SK-MEL-5 (cell line): Measurements from ENCODE around the gene SHROOM1. TPM values are rescaled to one million over a fixed set of nuclear protein-coding genes. Genes with fewer than 3 reads are reported as not detected.

Source experiments
- DNase-seq: peaks from one replicate; pipeline ENCODE4 v3.0.0-alpha.2; 2016; ENCODE audit warnings: low read depth, low spot score
- in situ Hi-C: cut with HindIII; loops from 2 replicates; pipeline ENCODE4 v1.10.0; 2016; ENCODE audit warnings: low sequenced_read_pairs, high pct_unique_total_duplicates, low pct_unique_long_range_greater_than_20kb
- polyA plus RNA-seq, 2 experiments: library from polyadenylated mRNA; depleted of rRNA; stranded (reverse); fragments of >200 nt; gene quantifications; 2 replicates each; pipeline ENCODE4 v1.2.3, GENCODE V29; 2015
- total RNA-seq: library from RNA; depleted of rRNA; stranded (reverse); fragments of >200 nt; shearing (Covaris generic); gene quantifications from 2 replicates; pipeline ENCODE4 v1.2.3, GENCODE V29; 2014; rRNA removed

SHROOM1 gene
- total RNA-seq: 0.53 and 1.1 TPM in 2 replicates
- polyA plus RNA-seq (2015; cell fraction: cytosol; rRNA removed): 1.6 and 5.8 TPM in 2 replicates
- polyA plus RNA-seq (2015; cell fraction: nucleus; rRNA removed): 1.5 and 3.3 TPM in 2 replicates

GRCh38 chr5:132830436-132831094, at the start of gene SHROOM1:
Gene SHROOM1, minus strand, starts transcription at chr5:132830647. Its CDS starts 4,507 bp downstream, at chr5:132826140.
- no peak for DNase-seq
- in situ Hi-C loops: no loop called here

GRCh38 chr5:132877938-132878337, 47.5 kb upstream of the SHROOM1 start:
- in situ Hi-C loops: no loop called here
- DNase-seq: no peak

- DNase-seq: no peak
- in situ Hi-C loops: no loop called here
These were observed 47.0 kb upstream of the SHROOM1 start for GRCh38 chr5:132877466-132877865.

GRCh38 chr5:132876020-132876759, 45.7 kb upstream of the SHROOM1 start:
- in situ Hi-C loops: no loop called here
- no peak for DNase-seq

- in situ Hi-C loops: no loop called here
- DNase-seq: no peak
These were observed 43.5 kb upstream of the SHROOM1 start for GRCh38 chr5:132873930-132874271.

GRCh38 chr5:132873119-132873929, 42.9 kb upstream of the SHROOM1 start, which contains the start of gene LEAP2:
Gene LEAP2, plus strand, starts transcription at chr5:132873668. Its CDS starts 27 bp downstream, at chr5:132873695.
- no peak for DNase-seq
- in situ Hi-C loops: no loop called here

GRCh38 chr5:132872788-132873118, 42.3 kb upstream of the SHROOM1 start:
- in situ Hi-C loops: no loop called here

GRCh38 chr5:132871459-132872284, 41.2 kb upstream of the SHROOM1 start:
- no peak for DNase-seq
- in situ Hi-C loops: no loop called here

More at GRCh38 chr5:132872788-132873118, 42.3 kb upstream of the SHROOM1 start:
- no peak for DNase-seq

GRCh38 chr5:132870801-132871200, 40.4 kb upstream of the SHROOM1 start:
- no peak for DNase-seq
- in situ Hi-C loops: no loop called here

- in situ Hi-C loops: no loop called here
These were observed 38.3 kb upstream of the SHROOM1 start for GRCh38 chr5:132868754-132869153.

GRCh38 chr5:132867046-132867451, 36.6 kb upstream of the SHROOM1 start:
- in situ Hi-C loops: no loop called here
- no peak for DNase-seq

More at GRCh38 chr5:132868754-132869153, 38.3 kb upstream of the SHROOM1 start:
- no peak for DNase-seq

GRCh38 chr5:132866342-132867045, 36.0 kb upstream of the SHROOM1 start, which contains the start of the genes GDF9 and UQCRQ:
Gene GDF9, minus strand, starts transcription at chr5:132866469. Its CDS starts 1,936 bp downstream, at chr5:132864533.
Gene UQCRQ, plus strand, starts transcription at chr5:132866642. Its CDS starts 240 bp downstream, at chr5:132866882.
- in situ Hi-C loops: no loop called here

GRCh38 chr5:132865668-132866341, 35.4 kb upstream of the SHROOM1 start:
- DNase-seq: no peak
- in situ Hi-C loops: no loop called here

More at GRCh38 chr5:132866342-132867045, 36.0 kb upstream of the SHROOM1 start, which contains the start of the genes GDF9 and UQCRQ:
- peak; percentile 99 for DNase-seq

GRCh38 chr5:132860742-132861141, 30.3 kb upstream of the SHROOM1 start:
- DNase-seq: peak; percentile 58
- in situ Hi-C loops: no loop called here

GRCh38 chr5:132859889-132860437, 29.5 kb upstream of the SHROOM1 start:
- no peak for DNase-seq
- in situ Hi-C loops: no loop called here

GRCh38 chr5:132856011-132856410, 25.6 kb upstream of the SHROOM1 start:
- no peak for DNase-seq
- in situ Hi-C loops: no loop called here
